ENCODE results near the gene FAM120A.

DNA sequence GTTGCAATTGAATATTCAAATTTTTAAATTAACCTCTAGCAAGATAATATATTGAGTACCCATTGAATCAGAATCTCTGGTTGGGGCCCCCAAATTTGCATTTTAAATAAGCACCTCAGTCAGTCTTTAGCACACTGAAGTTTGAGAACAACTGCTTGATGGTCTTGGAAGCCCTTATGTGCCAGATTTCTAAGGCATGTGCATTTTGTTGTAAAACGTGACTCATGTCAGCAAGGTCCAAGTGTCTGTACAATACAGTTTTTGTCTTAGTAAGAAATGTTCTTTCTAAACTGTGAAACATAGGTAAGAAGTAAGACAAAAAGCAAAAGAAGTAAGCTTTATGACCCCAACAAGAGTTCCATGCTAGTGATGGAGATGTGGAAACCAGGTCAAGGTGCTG is 65.8 kb downstream of the FAM120A start:
- TF ChIP-seq, protein P1, sequence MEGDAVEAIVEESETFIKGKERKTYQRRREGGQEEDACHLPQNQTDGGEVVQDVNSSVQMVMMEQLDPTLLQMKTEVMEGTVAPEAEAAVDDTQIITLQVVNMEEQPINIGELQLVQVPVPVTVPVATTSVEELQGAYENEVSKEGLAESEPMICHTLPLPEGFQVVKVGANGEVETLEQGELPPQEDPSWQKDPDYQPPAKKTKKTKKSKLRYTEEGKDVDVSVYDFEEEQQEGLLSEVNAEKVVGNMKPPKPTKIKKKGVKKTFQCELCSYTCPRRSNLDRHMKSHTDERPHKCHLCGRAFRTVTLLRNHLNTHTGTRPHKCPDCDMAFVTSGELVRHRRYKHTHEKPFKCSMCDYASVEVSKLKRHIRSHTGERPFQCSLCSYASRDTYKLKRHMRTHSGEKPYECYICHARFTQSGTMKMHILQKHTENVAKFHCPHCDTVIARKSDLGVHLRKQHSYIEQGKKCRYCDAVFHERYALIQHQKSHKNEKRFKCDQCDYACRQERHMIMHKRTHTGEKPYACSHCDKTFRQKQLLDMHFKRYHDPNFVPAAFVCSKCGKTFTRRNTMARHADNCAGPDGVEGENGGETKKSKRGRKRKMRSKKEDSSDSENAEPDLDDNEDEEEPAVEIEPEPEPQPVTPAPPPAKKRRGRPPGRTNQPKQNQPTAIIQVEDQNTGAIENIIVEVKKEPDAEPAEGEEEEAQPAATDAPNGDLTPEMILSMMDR (IDR thresholded peaks at IDR 0.05): no peak
- TF ChIP-seq POLR2AphosphoS5 (IDR thresholded peaks at IDR 0.05): no peak
- TF ChIP-seq POLR2A (IDR thresholded peaks at IDR 0.05): no peak
- no peak for TF ChIP-seq EP300 (IDR thresholded peaks at IDR 0.05)

Measured in upper lobe of left lung (tissue), 4 donors.